Measurements from ENCODE around the gene HOXD12.

Gene HOXD12

DNA sequence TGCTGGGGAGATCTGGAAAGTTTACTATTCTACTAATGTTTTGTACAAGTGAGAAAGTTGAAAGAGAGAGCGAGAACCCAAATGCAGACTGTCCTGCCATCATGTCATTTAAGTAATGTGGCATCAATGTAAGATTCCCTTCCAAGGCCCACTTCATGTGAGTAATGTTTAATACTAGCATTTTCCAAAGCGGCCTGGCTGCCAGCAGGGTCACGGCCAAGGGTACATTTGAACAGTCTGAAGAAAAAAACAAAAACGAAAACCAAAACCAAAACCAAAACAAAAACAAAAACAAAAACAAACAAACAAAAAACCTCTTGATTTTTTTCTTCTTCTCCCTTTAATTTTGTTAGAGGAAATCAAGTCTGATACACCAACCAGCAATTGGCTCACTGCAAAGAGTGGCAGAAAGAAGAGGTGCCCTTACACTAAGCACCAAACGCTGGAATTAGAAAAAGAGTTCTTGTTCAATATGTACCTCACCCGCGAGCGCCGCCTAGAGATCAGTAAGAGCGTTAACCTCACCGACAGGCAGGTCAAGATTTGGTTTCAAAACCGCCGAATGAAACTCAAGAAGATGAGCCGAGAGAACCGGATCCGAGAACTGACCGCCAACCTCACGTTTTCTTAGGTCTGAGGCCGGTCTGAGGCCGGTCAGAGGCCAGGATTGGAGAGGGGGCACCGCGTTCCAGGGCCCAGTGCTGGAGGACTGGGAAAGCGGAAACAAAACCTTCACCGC lies 19.2 kb downstream of the HOXD12 start:
- Histone ChIP-seq H3K36me3 (replicated peaks in 1 of 2; ENCODE audit: control insufficient read depth in 2 of 2, insufficient read depth in 2 of 2, low read length in 2 of 2) (no peaks in the 10 kb centered on the region), H4K8ac (ENCODE audit: low read depth, low read length) (no peak overlapping the region), H3K9ac (ENCODE audit: low read depth, low read length, poor library complexity) (no peak overlapping the region), H4K91ac (ENCODE audit: low read depth, low read length, poor library complexity) (no peak overlapping the region), H2AK5ac (ENCODE audit: low read depth, low read length) (no peak overlapping the region), H2BK12ac (ENCODE audit: low read length) (no peak overlapping the region), H3K9me3 (replicated peaks in 1 of 2; ENCODE audit: control insufficient read depth in 2 of 2, insufficient read depth in 1 of 2, low read depth in 1 of 2, low read length in 2 of 2) (peaks cover 5 to 7% of the 10 kb centered on the region in 2 donors), H2BK15ac (ENCODE audit: low read length) (no peak overlapping the region), H3K27me3 (ENCODE audit: control insufficient read depth in 3 of 3, insufficient read depth in 3 of 3, low read depth in 1 of 3, low read length in 3 of 3) (peaks cover 65 to 99% (median 97%) of the 10 kb centered on the region in 3 experiments), H3K79me1 (ENCODE audit: low read depth, low read length) (no peaks in the 10 kb centered on the region), H3K4me2 (ENCODE audit: insufficient read depth, low read length, poor library complexity, severe bottlenecking) (no peak overlapping the region), H2BK5ac (ENCODE audit: low read length) (no peak overlapping the region), H3K14ac (ENCODE audit: low read length) (no peak overlapping the region), H2AFZ (ENCODE audit: low read length) (no peak overlapping the region), H3K4me3 (ENCODE audit: low read length in 2 of 2) (no peak overlapping the region), H3K18ac (ENCODE audit: low read length) (no peak overlapping the region), H3K27ac (replicated peaks; ENCODE audit: low read length) (no peak overlapping the region), H2BK120ac (ENCODE audit: low read depth, low read length) (no peak overlapping the region), H3K23ac (ENCODE audit: low read depth, low read length, poor library complexity) (no peak overlapping the region), H3K4me1 (ENCODE audit: control insufficient read depth in 2 of 2, insufficient read depth in 1 of 2, low read depth in 1 of 2, low read length in 2 of 2) (no peaks in the 10 kb centered on the region), H3K4ac (ENCODE audit: low read length) (no peak overlapping the region)
- 100% methylated on average over 1 of the region's 24 CpGs; no CpG with 5 or more reads in 1 of the 2 donors for WGBS, 2 donors (ENCODE audit: extremely low coverage in 2 of 2, insufficient read length in 2 of 2, insufficient replicate concordance in 1 of 2)
- no peak for DNase-seq (ENCODE audit: low spot score)

DNA sequence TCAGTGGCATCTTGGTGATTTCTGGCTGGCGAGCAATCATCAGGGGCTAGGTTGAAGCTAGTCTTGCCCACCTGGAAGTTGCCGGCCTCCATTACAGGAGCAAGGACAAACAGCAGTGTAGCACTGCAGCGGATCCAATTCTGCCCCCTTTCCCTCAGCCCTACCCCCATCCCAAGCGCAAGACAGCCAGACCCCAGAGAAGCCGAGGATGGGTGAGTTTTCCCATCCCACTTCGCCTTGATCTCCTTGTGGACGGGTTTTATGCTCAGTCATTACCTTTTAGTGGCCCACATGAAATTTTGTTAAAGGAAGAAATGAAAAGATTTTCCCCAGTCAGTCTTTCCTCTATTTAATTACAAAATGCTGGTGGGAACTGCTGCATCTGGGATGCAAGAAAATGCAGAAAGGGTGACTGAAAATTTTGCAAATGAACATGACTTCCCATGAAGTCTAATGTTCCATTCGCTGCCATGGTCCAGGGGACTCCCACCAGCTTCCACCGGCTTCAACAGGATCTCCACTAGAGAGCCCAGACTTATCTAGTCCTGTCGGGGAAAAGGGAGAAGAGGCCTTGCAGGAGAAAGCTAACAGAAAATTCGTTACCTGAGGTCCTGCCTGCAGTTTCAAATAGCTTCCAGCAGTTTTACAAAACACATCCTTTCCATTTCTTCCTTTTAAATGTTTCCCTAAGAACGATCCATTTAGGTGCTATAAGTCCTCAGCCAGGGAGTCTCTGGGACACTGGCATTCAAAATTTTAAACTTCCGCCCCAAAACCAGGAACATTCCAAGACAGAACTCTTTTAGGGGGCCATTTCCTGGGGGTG lies 21.0 kb downstream of the HOXD12 start:
- no peak overlapping the region for H2BK5ac ChIP-seq (ENCODE audit: low read length)
- no peak overlapping the region for H3K27ac ChIP-seq (replicated peaks; ENCODE audit: low read length)
- H3K4ac ChIP-seq (ENCODE audit: low read length), result no peak overlapping the region
- no peak overlapping the region for H4K8ac ChIP-seq (ENCODE audit: low read depth, low read length)
- WGBS, 2 donors (ENCODE audit: extremely low coverage in 2 of 2, insufficient read length in 2 of 2, insufficient replicate concordance in 1 of 2), result no CpG with 5 or more reads among the region's 13 CpGs
- H2AK5ac ChIP-seq (ENCODE audit: low read depth, low read length), result no peak overlapping the region
- no peak overlapping the region for H3K18ac ChIP-seq (ENCODE audit: low read length)
- no peak overlapping the region for H3K4me2 ChIP-seq (ENCODE audit: insufficient read depth, low read length, poor library complexity, severe bottlenecking)
- H3K9ac ChIP-seq (ENCODE audit: low read depth, low read length, poor library complexity), result no peak overlapping the region
- H3K14ac ChIP-seq (ENCODE audit: low read length), result no peak overlapping the region
- no peak overlapping the region for H2AFZ ChIP-seq (ENCODE audit: low read length)
- no peak overlapping the region for H4K91ac ChIP-seq (ENCODE audit: low read depth, low read length, poor library complexity)
- H3K9me3 ChIP-seq (replicated peaks in 1 of 2; ENCODE audit: control insufficient read depth in 2 of 2, insufficient read depth in 1 of 2, low read depth in 1 of 2, low read length in 2 of 2), result peaks cover 5 to 7% of the 10 kb centered on the region in 2 donors
- H3K4me1 ChIP-seq (ENCODE audit: control insufficient read depth in 2 of 2, insufficient read depth in 1 of 2, low read depth in 1 of 2, low read length in 2 of 2), result no peaks in the 10 kb centered on the region
- no peak overlapping the region for H3K4me3 ChIP-seq (ENCODE audit: low read length in 2 of 2)
- H3K23ac ChIP-seq (ENCODE audit: low read depth, low read length, poor library complexity), result no peak overlapping the region
- DNase-seq (ENCODE audit: low spot score), result no peak
- H3K79me1 ChIP-seq (ENCODE audit: low read depth, low read length), result no peaks in the 10 kb centered on the region
- H2BK120ac ChIP-seq (ENCODE audit: low read depth, low read length), result no peak overlapping the region
- H2BK15ac ChIP-seq (ENCODE audit: low read length), result no peak overlapping the region
- H3K27me3 ChIP-seq (ENCODE audit: control insufficient read depth in 3 of 3, insufficient read depth in 3 of 3, low read depth in 1 of 3, low read length in 3 of 3), result peaks cover 73 to 99% (median 99%) of the 10 kb centered on the region in 3 experiments
- no peaks in the 10 kb centered on the region for H3K36me3 ChIP-seq (replicated peaks in 1 of 2; ENCODE audit: control insufficient read depth in 2 of 2, insufficient read depth in 2 of 2, low read length in 2 of 2)
- no peak overlapping the region for H2BK12ac ChIP-seq (ENCODE audit: low read length)

DNA sequence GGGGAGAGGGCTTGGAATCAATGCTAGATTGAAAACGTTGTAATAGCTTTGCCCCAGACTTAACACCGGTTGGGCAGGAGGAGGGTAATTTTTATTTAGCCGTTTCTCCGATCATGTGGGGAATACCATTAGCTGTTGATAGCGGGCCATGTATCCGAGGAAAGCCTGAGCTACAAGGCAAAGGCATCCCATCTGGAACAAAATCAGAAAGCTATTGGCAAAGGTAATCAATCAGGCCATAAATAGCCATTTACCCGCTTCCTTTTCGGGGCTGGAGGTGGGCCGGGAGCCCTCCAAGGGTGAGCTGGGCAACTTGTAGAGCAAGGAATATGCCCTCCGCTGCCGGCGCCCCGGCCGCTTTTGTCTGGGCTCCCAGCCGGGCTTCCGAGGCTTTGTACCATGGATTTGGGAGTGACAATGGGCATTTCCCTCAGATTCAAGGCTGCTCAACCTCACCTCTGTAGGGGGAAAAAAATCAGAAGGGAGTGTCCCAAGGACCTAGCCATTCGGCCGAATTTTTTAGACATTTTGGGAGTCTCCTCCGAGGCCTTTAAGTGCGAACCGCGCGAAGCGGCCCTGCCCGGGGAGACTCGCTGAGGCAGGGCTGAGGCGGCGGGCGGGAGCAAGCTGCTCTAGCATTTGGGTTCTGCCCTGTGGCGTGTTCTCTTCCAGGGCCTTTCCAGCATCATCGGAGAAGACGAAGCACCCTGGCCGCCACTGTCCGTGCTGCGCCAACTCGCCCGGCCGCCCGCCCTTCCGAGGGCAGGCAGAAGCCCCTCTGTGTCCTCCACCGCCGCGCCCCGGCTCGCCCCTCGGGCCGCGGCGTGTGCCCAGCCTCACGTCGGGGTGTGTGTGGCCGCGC lies 21.8 kb downstream of the HOXD12 start:
- no peak overlapping the region for H3K23ac ChIP-seq (ENCODE audit: low read depth, low read length, poor library complexity)
- no peak overlapping the region for H2BK120ac ChIP-seq (ENCODE audit: low read depth, low read length)
- H4K91ac ChIP-seq (ENCODE audit: low read depth, low read length, poor library complexity), result no peak overlapping the region
- no peak overlapping the region for H2BK12ac ChIP-seq (ENCODE audit: low read length)
- H3K36me3 ChIP-seq (replicated peaks in 1 of 2; ENCODE audit: control insufficient read depth in 2 of 2, insufficient read depth in 2 of 2, low read length in 2 of 2), result no peaks in the 10 kb centered on the region
- no peak overlapping the region for H3K27ac ChIP-seq (replicated peaks; ENCODE audit: low read length)
- H3K9ac ChIP-seq (ENCODE audit: low read depth, low read length, poor library complexity), result no peak overlapping the region
- no peak overlapping the region for H4K8ac ChIP-seq (ENCODE audit: low read depth, low read length)
- H3K9me3 ChIP-seq (replicated peaks in 1 of 2; ENCODE audit: control insufficient read depth in 2 of 2, insufficient read depth in 1 of 2, low read depth in 1 of 2, low read length in 2 of 2), result peaks cover 5 to 7% of the 10 kb centered on the region in 2 donors
- H3K14ac ChIP-seq (ENCODE audit: low read length), result no peak overlapping the region
- no peak overlapping the region for H3K4me3 ChIP-seq (ENCODE audit: low read length in 2 of 2)
- H2AK5ac ChIP-seq (ENCODE audit: low read depth, low read length), result no peak overlapping the region
- WGBS, 2 donors (ENCODE audit: extremely low coverage in 2 of 2, insufficient read length in 2 of 2, insufficient replicate concordance in 1 of 2), result no CpG with 5 or more reads among the region's 53 CpGs
- peaks cover 67 to 99% (median 97%) of the 10 kb centered on the region in 3 experiments for H3K27me3 ChIP-seq (ENCODE audit: control insufficient read depth in 3 of 3, insufficient read depth in 3 of 3, low read depth in 1 of 3, low read length in 3 of 3)
- H3K4me1 ChIP-seq (ENCODE audit: control insufficient read depth in 2 of 2, insufficient read depth in 1 of 2, low read depth in 1 of 2, low read length in 2 of 2), result no peaks in the 10 kb centered on the region
- DNase-seq (ENCODE audit: low spot score), result no peak
- H3K79me1 ChIP-seq (ENCODE audit: low read depth, low read length), result no peaks in the 10 kb centered on the region
- H2AFZ ChIP-seq (ENCODE audit: low read length), result peak overlapping the region; percentile 95
- no peak overlapping the region for H3K4ac ChIP-seq (ENCODE audit: low read length)
- no peak overlapping the region for H2BK15ac ChIP-seq (ENCODE audit: low read length)
- H3K4me2 ChIP-seq (ENCODE audit: insufficient read depth, low read length, poor library complexity, severe bottlenecking), result no peak overlapping the region
- no peak overlapping the region for H2BK5ac ChIP-seq (ENCODE audit: low read length)
- H3K18ac ChIP-seq (ENCODE audit: low read length), result no peak overlapping the region
